OCI-LY1 (cell line): ENCODE measurements around the gene DDX59.
A peak's percentile ranks its signal among the peaks of the same experiment; 100 is the strongest.

Experiments used
- H2AFZ ChIP-seq: fragments of 200-600 bp; sonication (generic), shearing (Covaris generic); 2 replicates; pipeline ENCODE4 v1.6.0; 2014; ENCODE audit warnings: antibody characterized with exemption, mild to moderate bottlenecking, low read length
- H3F3A ChIP-seq: fragments of 200-600 bp; sonication (generic), shearing (Covaris generic); 2 replicates; pipeline ENCODE4 v1.6.0; 2014; ENCODE audit warnings: mild to moderate bottlenecking, antibody characterized with exemption, low read length, moderate library complexity; ENCODE audit not compliant: insufficient read depth
- H3K27ac ChIP-seq: fragments of 200-600 bp; sonication (generic); 2 replicates; pipeline ENCODE4 v1.5.1; 2014; ENCODE audit warnings: low read length, mixed run types, mild to moderate bottlenecking, low read depth; ENCODE audit not compliant: poor library complexity, severe bottlenecking
- H3K27me3 ChIP-seq: fragments of 200-600 bp; sonication (generic); 2 replicates; pipeline ENCODE4 v1.6.0; 2014; ENCODE audit warnings: antibody characterized with exemption, mild to moderate bottlenecking, low read length, moderate library complexity; ENCODE audit not compliant: insufficient read depth
- H3K36me3 ChIP-seq: fragments of 200-600 bp; sonication (generic); 2 replicates; pipeline ENCODE4 v1.6.1; 2014; ENCODE audit warnings: mild to moderate bottlenecking, antibody characterized with exemption, low read length, moderate library complexity, mixed read lengths; ENCODE audit not compliant: insufficient read depth
- H3K4me1 ChIP-seq: fragments of 200-600 bp; sonication (generic); 2 replicates; pipeline ENCODE4 v1.5.1; 2014; ENCODE audit warnings: mild to moderate bottlenecking, low read length, moderate library complexity; ENCODE audit not compliant: insufficient read depth, severe bottlenecking
- H3K4me2 ChIP-seq: fragments of 200-600 bp; sonication (generic), shearing (Covaris generic); 2 replicates; pipeline ENCODE4 v1.6.1; 2014; ENCODE audit warnings: low read length
- H3K4me3 ChIP-seq: fragments of 200-600 bp; sonication (generic); 2 replicates; pipeline ENCODE4 v1.5.1; 2014; ENCODE audit warnings: low read length, low read depth, mild to moderate bottlenecking, mixed read lengths; ENCODE audit not compliant: poor library complexity, severe bottlenecking
- H3K79me2 ChIP-seq: fragments of 200-600 bp; shearing (Covaris generic); 2 replicates; pipeline ENCODE4 v1.6.1; 2016; ENCODE audit warnings: mixed run types, low read length, mixed read lengths; ENCODE audit not compliant: insufficient read depth
- H3K9ac ChIP-seq: fragments of 200-600 bp; sonication (generic), shearing (Covaris generic); 2 replicates; pipeline ENCODE4 v1.6.1; 2014; ENCODE audit warnings: mild to moderate bottlenecking, low read length, mixed read lengths
- H3K9me2 ChIP-seq: fragments of 200-600 bp; sonication (generic), shearing (Covaris generic); 2 replicates; pipeline ENCODE4 v1.6.1; 2014; ENCODE audit warnings: low read depth, mild to moderate bottlenecking, low read length, mixed read lengths
- H3K9me3 ChIP-seq: fragments of 200-600 bp; shearing (Covaris generic); 2 replicates; pipeline ENCODE4 v1.6.1; 2014; ENCODE audit warnings: low read length, mixed read lengths
- H4K20me1 ChIP-seq: fragments of 200-600 bp; sonication (generic), shearing (Covaris generic); 2 replicates; pipeline ENCODE4 v1.6.0; 2016; ENCODE audit warnings: mild to moderate bottlenecking, low read length; ENCODE audit not compliant: insufficient read depth
- EZH2 ChIP-seq: fragments of 200-600 bp; sonication (generic), shearing (Covaris generic); IDR thresholded peaks from 2 replicates; pipeline ENCODE4 v1.8.0; 2017; ENCODE audit warnings: borderline replicate concordance, mixed run types, mild to moderate bottlenecking, antibody characterized with exemption, low read length, moderate library complexity, mixed read lengths
- TF ChIP-seq, protein P1 (sequence below): fragments of 200-600 bp; sonication (generic), shearing (Covaris generic); IDR thresholded peaks from 2 replicates; pipeline ENCODE4 v1.5.1; 2017; ENCODE audit warnings: mild to moderate bottlenecking, antibody characterized with exemption, low read length, moderate library complexity, mixed read lengths

Gene DDX59

DNA sequence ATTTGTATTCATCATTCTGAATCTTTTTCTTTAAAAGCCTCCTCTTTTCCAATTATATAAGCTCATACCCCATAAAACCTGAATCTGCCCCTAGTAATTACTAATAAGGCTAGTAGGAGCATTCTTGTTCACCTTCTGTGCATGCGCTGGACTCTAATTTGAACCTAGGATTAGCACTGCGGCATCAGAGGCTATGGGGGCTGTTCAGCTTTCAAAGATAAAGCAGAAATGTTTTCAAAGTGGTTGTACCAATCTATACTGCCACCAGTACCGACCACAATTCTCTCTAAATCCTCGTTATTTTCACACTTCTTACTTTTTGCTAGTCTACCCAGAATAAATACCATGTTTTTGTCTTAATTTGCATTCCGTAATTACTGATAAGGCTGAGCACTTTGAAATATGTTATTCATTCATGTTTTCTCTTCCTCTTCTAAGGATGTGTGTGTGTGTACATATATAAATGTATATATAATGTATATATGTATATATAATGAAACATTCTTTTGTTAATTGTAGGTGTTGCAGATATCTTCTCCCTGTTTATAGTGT is 1.6 kb upstream of the DDX59 start:
- Histone ChIP-seq H4K20me1 (0 out of 2 replicates have a peak, but pooled peaks cover 5% of the 10 kb centered on the region), H3K4me3 (peak overlapping the region; percentile 90), H3F3A (no peaks in the 10 kb centered on the region), H3K27me3 (no peaks in the 10 kb centered on the region), H3K9me3 (no peaks in the 10 kb centered on the region), H2AFZ (no peak overlapping the region), H3K27ac (no peak overlapping the region), H3K79me2 (peaks cover 6% of the 10 kb centered on the region; the same call in 1 of the 2 replicates), H3K4me1 (peaks cover 21% of the 10 kb centered on the region), H3K9me2 (no peaks in the 10 kb centered on the region), H3K9ac (peak overlapping the region; percentile 89; the same call in 1 of the 2 replicates), H3K36me3 (peaks cover 5% of the 10 kb centered on the region), H3K4me2 (peak overlapping the region; percentile 90)
- TF ChIP-seq EZH2, result no peak
- TF ChIP-seq, protein P1, sequence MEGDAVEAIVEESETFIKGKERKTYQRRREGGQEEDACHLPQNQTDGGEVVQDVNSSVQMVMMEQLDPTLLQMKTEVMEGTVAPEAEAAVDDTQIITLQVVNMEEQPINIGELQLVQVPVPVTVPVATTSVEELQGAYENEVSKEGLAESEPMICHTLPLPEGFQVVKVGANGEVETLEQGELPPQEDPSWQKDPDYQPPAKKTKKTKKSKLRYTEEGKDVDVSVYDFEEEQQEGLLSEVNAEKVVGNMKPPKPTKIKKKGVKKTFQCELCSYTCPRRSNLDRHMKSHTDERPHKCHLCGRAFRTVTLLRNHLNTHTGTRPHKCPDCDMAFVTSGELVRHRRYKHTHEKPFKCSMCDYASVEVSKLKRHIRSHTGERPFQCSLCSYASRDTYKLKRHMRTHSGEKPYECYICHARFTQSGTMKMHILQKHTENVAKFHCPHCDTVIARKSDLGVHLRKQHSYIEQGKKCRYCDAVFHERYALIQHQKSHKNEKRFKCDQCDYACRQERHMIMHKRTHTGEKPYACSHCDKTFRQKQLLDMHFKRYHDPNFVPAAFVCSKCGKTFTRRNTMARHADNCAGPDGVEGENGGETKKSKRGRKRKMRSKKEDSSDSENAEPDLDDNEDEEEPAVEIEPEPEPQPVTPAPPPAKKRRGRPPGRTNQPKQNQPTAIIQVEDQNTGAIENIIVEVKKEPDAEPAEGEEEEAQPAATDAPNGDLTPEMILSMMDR, result no peak

DNA sequence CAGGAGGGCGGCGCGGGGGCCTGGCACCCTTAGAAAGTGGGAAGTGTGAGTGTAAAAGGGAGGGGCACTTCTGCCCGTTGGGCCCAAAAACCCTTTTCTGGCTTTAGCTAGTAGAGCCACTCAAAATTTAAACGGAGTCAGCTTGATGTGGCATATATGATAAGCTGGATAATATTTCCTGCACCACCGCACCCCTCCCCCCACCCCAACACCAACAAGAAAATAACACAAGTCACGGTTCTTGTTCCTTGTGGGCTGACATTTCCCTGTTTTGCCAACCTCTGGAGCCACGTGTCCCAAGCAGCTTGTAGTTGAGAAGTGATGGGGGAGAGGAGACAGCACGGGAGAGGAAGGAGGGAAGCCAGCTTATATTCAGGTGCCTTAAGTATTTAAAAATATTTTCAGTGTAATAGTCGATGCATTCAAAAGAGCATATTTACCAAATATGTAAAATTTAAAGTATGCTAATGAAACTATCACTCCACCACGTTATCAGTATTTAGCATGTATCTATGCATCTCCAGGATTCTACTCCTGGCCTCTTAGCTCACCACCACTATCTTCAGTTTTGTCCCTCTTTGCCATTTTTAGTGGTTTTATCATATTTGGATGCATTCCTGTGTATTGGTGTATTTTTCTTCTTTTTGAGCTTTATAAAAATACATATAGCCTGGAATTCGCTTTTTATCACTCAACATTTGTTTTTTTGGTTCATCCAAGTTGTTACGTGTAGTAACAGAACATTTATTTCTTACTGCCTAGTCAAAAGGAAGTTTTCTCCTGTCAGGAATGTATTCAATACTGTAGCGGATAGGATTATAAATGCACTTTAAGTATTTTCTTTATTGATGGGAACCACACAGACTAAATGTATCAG is 773 bp upstream of the DDX59 start:
- no peaks in the 10 kb centered on the region for H3F3A ChIP-seq
- peak overlapping the region; percentile 89 for H3K9ac ChIP-seq
- H3K4me1 ChIP-seq, result peaks cover 21% of the 10 kb centered on the region
- TF ChIP-seq, protein P1, result no peak
- no peak for TF ChIP-seq EZH2
- 0 out of 2 replicates have a peak, but pooled peaks cover 5% of the 10 kb centered on the region for H4K20me1 ChIP-seq
- no peaks in the 10 kb centered on the region for H3K9me3 ChIP-seq
- H3K27me3 ChIP-seq, result no peaks in the 10 kb centered on the region
- peak overlapping the region; percentile 90 for H3K4me3 ChIP-seq
- peaks cover 6% of the 10 kb centered on the region; the same call in 1 of the 2 replicates for H3K79me2 ChIP-seq
- H3K36me3 ChIP-seq, result peaks cover 13% of the 10 kb centered on the region
- peak overlapping the region; percentile 29 for H3K27ac ChIP-seq
- H3K4me2 ChIP-seq, result peak overlapping the region; percentile 90
- peak overlapping the region; percentile 33; the same call in 1 of the 2 replicates for H2AFZ ChIP-seq
- H3K9me2 ChIP-seq, result no peaks in the 10 kb centered on the region

DNA sequence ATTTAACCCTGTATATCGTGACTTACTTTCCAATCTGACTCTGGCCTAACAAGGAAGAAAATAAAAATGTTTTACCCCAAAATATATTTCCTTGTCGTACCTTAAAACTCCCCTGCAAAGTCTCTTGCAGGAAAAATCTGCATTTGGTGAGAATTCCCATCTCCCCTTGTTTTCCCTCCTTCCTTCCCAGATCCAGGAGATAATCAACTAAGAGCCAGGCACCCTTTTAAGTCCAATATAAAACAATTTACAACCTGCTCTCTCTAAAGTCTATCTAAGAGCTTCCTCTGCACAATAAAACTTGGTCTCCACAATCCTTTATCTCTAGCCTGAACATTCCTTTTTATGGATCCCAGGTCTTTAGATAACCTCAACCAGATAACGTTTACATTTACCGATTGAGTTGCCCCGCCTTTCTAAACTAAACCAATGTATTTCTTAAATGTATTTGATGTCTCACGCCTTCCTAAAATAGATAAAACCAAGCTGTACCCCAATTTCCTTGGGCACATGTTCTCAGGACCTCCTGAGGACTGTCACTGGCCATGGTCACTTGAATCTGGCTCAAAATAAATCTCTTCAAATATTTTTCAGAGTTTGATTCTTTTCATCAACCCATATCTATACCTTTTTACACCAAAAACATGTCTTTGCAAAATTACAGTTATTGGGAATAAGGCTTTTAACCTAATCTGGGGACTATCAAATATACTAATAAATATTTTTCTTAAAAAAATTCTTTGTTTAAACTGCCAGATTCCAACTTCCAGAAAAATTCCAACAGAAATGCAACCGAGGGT is 993 bp downstream of the DDX59 start:
- Histone ChIP-seq H3K79me2 (peaks cover 6% of the 10 kb centered on the region; the same call in 1 of the 2 replicates), H3K27ac (no peak overlapping the region), H4K20me1 (no peaks in the 10 kb centered on the region), H3K4me2 (peak overlapping the region; percentile 93), H3F3A (no peaks in the 10 kb centered on the region), H3K9ac (peak overlapping the region; percentile 89), H3K27me3 (no peaks in the 10 kb centered on the region), H3K36me3 (peaks cover 27% of the 10 kb centered on the region), H3K4me1 (peaks cover 21% of the 10 kb centered on the region), H2AFZ (no peak overlapping the region; the same call in none of the 2 replicates), H3K4me3 (peak overlapping the region; percentile 90), H3K9me3 (no peaks in the 10 kb centered on the region), H3K9me2 (no peaks in the 10 kb centered on the region)
- no peak for TF ChIP-seq EZH2
- TF ChIP-seq, protein P1, result no peak
